ENCODE measurements around the gene BTBD19. TPM values are rescaled to one million over a fixed set of nuclear protein-coding genes. Genes with fewer than 3 reads are reported as not detected.
"Not testable (repeated sequence)": the region's sequence is repeated elsewhere in the genome, so short reads cannot be mapped to it uniquely, and the experiment has no call there.

BTBD19 gene
- total RNA-seq = 3.8 and 4.4 TPM in 2 replicates

- TF ChIP-seq CTCF (IDR thresholded peaks at IDR 0.05; ENCODE audit: insufficient read depth, low read length, poor library complexity, severe bottlenecking) = no peak
- Histone ChIP-seq H3K36me3 (ENCODE audit: control insufficient read depth, insufficient read depth, low read length) (peaks cover 5% of the 10 kb centered on the region), H3K4me3 (ENCODE audit: low read depth, low read length) (peak within 1 kb of the TSS; percentile 36), H3K27me3 (ENCODE audit: control insufficient read depth, insufficient read depth, low read length) (no peaks in the 10 kb centered on the region)
- DNase-seq (ENCODE audit: low read depth) = no peak
These were observed at the start of gene BTBD19 for GRCh38 chr1:44808063-44808937. Gene BTBD19 (plus strand): TSS chr1:44808523. CDS start chr1:44808821, 298 bp downstream.

GRCh38 chr1:44759077-44759476 is 49.2 kb upstream of the BTBD19 start:
- no peaks in the 10 kb centered on the region for H3K27me3 ChIP-seq (ENCODE audit: control insufficient read depth, insufficient read depth, low read length)
- H3K4me3 ChIP-seq (ENCODE audit: low read depth, low read length) = no peak overlapping the region
- TF ChIP-seq CTCF (IDR thresholded peaks at IDR 0.05; ENCODE audit: insufficient read depth, low read length, poor library complexity, severe bottlenecking) = no peak
- H3K36me3 ChIP-seq (ENCODE audit: control insufficient read depth, insufficient read depth, low read length) = peaks cover 4% of the 10 kb centered on the region
- DNase-seq (ENCODE audit: low read depth) = no peak

- TF ChIP-seq CTCF (IDR thresholded peaks at IDR 0.05; ENCODE audit: insufficient read depth, low read length, poor library complexity, severe bottlenecking) = no peak
- peaks cover 3% of the 10 kb centered on the region for H3K36me3 ChIP-seq (ENCODE audit: control insufficient read depth, insufficient read depth, low read length)
- no peaks in the 10 kb centered on the region for H3K27me3 ChIP-seq (ENCODE audit: control insufficient read depth, insufficient read depth, low read length)
These were observed 47.4 kb upstream of the BTBD19 start for GRCh38 chr1:44760876-44761275.

GRCh38 chr1:44766421-44766820 is 41.9 kb upstream of the BTBD19 start:
- H3K36me3 ChIP-seq (ENCODE audit: control insufficient read depth, insufficient read depth, low read length); H3K4me3 ChIP-seq (ENCODE audit: low read depth, low read length); H3K27me3 ChIP-seq (ENCODE audit: control insufficient read depth, insufficient read depth, low read length); DNase-seq (ENCODE audit: low read depth): not testable (repeated sequence)

More at GRCh38 chr1:44760876-44761275, 47.4 kb upstream of the BTBD19 start:
- H3K4me3 ChIP-seq (ENCODE audit: low read depth, low read length) = no peak overlapping the region
- DNase-seq (ENCODE audit: low read depth) = no peak

GRCh38 chr1:44775078-44775929 is 33.0 kb upstream of the BTBD19 start, which contains the start of gene RPS8:
Gene RPS8 (plus strand): TSS chr1:44775540. CDS start chr1:44775597, 57 bp downstream.
- peaks cover 1% of the 10 kb centered on the region for H3K36me3 ChIP-seq (ENCODE audit: control insufficient read depth, insufficient read depth, low read length)
- DNase-seq (ENCODE audit: low read depth) = peak; percentile 78
- no peak for TF ChIP-seq CTCF (IDR thresholded peaks at IDR 0.05; ENCODE audit: insufficient read depth, low read length, poor library complexity, severe bottlenecking)
- H3K4me3 ChIP-seq (ENCODE audit: low read depth, low read length) = peak within 1 kb of the TSS; percentile 80
- no peaks in the 10 kb centered on the region for H3K27me3 ChIP-seq (ENCODE audit: control insufficient read depth, insufficient read depth, low read length)

Measured in kidney epithelial cell (primary cell).